Measurements from ENCODE around the gene UBALD1. TPM values are rescaled to one million over a fixed set of nuclear protein-coding genes. Genes with fewer than 3 reads are reported as not detected.
"Not testable (repeated sequence)": the region's sequence is repeated elsewhere in the genome, so short reads cannot be mapped to it uniquely, and the experiment has no call there.

Gene UBALD1
- total RNA-seq, 4 donors from 2014 or later: 9.3 to 21.4 (median 10.9) TPM

DNA sequence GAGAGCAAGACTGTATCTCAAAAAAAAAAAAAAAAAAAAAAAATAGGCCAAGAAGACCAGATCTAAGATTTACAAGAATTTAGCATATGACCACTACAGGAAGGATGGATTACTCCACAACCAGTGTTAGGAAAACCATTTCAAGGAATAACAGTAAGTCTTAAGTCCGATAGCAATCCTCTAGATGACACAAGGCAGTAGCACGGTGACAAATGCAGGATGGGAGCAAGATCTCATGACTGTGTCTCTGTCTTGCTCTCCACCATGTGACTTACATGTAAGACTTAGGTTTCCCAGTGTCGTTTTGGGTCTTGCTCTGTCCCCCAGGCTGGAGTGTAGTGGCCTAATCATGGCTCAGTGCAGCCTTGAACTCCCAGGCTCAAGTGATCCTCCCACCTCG, 30.8 kb downstream of the UBALD1 start:
- no peak for DNase-seq
- TF ChIP-seq CTCF (IDR thresholded peaks at IDR 0.05) (no peak), POLR2A (IDR thresholded peaks at IDR 0.05) (no peak)
- Histone ChIP-seq H3K4me1 (no peaks in the 10 kb centered on the region), H3K36me3 (no peaks in the 10 kb centered on the region), H3K9me3 (no peaks in the 10 kb centered on the region), H3K27ac (no peak overlapping the region), H3K4me3 (replicated peaks in 1 of 3) (no peak overlapping the region), H3K27me3 (no peaks in the 10 kb centered on the region)
- intact Hi-C loops (cut with DNase I): no loop called here
- 92 to 95% methylated on average over 4 of the region's 4 CpGs for WGBS, 2 donors

DNA sequence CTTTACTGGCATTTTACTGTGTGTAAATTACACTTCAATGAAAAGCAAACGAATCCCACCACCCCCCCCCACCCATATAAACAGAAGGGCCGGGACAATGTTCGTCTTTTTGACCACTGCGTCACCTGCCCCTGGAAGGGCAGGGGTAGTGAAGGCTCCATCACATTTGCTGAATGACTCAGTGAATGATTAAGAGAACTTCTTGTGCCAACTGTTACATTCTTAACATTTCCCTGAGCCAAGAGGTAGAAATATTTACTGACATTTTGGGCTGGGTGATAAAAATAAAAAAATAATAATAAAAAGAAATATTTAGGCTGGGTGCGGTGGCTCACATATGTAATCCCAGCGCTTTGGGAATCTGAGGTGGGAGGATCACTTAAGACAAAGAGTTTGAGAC, 34.4 kb downstream of the UBALD1 start:
- no peak overlapping the region for H3K27ac ChIP-seq
- intact Hi-C loops (cut with DNase I): no loop called here
- no peaks in the 10 kb centered on the region for H3K27me3 ChIP-seq
- H3K9me3 ChIP-seq: no peaks in the 10 kb centered on the region
- no peak overlapping the region for H3K4me3 ChIP-seq (replicated peaks in 1 of 3)
- no peak for DNase-seq
- TF ChIP-seq CTCF (IDR thresholded peaks at IDR 0.05): no peak
- no peak for TF ChIP-seq POLR2A (IDR thresholded peaks at IDR 0.05)
- H3K36me3 ChIP-seq: no peaks in the 10 kb centered on the region
- H3K4me1 ChIP-seq: no peaks in the 10 kb centered on the region
- 71 to 76% methylated on average over 5 to 6 of the region's 6 CpGs for WGBS, 2 donors

- intact Hi-C loops (cut with DNase I): no loop called here
Observed at GRCh38 chr16:4578961-4579530, 35.6 kb downstream of the UBALD1 start.

GRCh38 chr16:4576008-4576407, 38.7 kb downstream of the UBALD1 start:
- Histone ChIP-seq H3K27ac (no peak overlapping the region), H3K9me3 (no peaks in the 10 kb centered on the region), H3K4me1 (no peaks in the 10 kb centered on the region), H3K27me3 (no peaks in the 10 kb centered on the region), H3K36me3 (no peaks in the 10 kb centered on the region), H3K4me3 (replicated peaks in 1 of 3) (no peak overlapping the region)
- no peak for DNase-seq
- WGBS, 2 donors: 95 to 99% methylated on average over 11 to 14 of the region's 15 CpGs
- no peak for TF ChIP-seq CTCF (IDR thresholded peaks at IDR 0.05)
- TF ChIP-seq POLR2A (IDR thresholded peaks at IDR 0.05): no peak
- intact Hi-C loops (cut with DNase I): no loop called here

More at GRCh38 chr16:4578961-4579530, 35.6 kb downstream of the UBALD1 start:
- DNase-seq: no peak
- Histone ChIP-seq H3K27me3 (no peaks in the 10 kb centered on the region), H3K4me1 (no peaks in the 10 kb centered on the region), H3K9me3 (no peaks in the 10 kb centered on the region), H3K4me3 (replicated peaks in 1 of 3) (no peak overlapping the region), H3K27ac (no peak overlapping the region), H3K36me3 (no peaks in the 10 kb centered on the region)
- TF ChIP-seq CTCF (IDR thresholded peaks at IDR 0.05) (no peak), POLR2A (IDR thresholded peaks at IDR 0.05) (no peak)
- 84 to 86% methylated on average over 11 to 13 of the region's 13 CpGs for WGBS, 2 donors

DNA sequence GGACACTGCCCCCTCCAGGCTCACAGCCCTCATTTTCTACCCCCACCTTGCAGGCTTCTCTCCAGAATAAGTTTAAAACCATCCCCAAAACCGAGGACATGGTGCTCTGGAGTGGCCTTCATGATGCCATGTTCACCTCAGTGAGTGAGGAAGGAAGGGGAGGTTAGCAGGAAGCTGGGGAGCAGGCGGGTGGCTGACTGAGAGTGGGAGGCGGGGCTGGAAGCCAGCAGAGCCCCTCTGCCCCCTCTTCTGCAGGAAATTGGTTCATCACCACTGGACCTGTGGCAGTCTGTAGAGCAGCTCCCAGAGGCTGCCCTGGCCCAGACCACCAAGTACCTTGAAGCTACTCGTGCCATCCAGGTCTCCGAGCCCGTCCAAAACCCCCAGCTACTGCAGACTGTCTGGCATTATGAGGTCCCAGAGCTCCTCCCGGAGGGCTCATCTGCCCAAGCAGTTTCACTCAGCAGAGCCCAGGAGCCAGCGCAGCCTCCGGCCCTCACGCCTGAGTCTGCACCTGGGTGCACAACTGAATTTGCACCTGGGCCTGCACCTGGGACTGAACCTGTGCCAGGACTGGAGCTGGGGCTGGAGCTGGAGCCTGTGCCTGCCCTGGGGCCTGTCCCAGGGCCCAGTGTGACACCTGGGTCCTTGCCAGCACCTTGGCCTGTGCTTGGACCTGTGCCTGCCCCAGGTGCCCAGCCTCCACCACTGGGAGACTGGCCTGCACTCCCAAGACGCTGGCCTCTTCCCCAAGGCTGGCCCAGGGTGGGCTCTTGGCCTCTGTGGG, 39.6 kb downstream of the UBALD1 start:
- TF ChIP-seq CTCF (IDR thresholded peaks at IDR 0.05) (no peak), POLR2A (IDR thresholded peaks at IDR 0.05) (no peak)
- 73% methylated on average over 6 to 9 of the region's 11 CpGs for WGBS, 2 donors
- intact Hi-C loops (cut with DNase I): no loop called here
- Histone ChIP-seq H3K36me3 (no peaks in the 10 kb centered on the region), H3K27ac (no peak overlapping the region), H3K4me1 (no peaks in the 10 kb centered on the region), H3K9me3 (no peaks in the 10 kb centered on the region), H3K4me3 (replicated peaks in 1 of 3) (no peak overlapping the region), H3K27me3 (no peaks in the 10 kb centered on the region)
- DNase-seq: no peak

- H3K4me3 ChIP-seq (replicated peaks in 1 of 3); H3K9me3 ChIP-seq; H3K36me3 ChIP-seq; H3K4me1 ChIP-seq; H3K27ac ChIP-seq; DNase-seq; intact Hi-C loops (cut with DNase I); H3K27me3 ChIP-seq: not testable (repeated sequence)
- 81 to 82% methylated on average over 7 of the region's 7 CpGs for WGBS, 2 donors
Observed at GRCh38 chr16:4573926-4574325, 40.8 kb downstream of the UBALD1 start.

Data from thyroid gland (tissue), 4 donors.